Measurements from ENCODE around the gene C5. TPM values are rescaled to one million over a fixed set of nuclear protein-coding genes. Genes with fewer than 3 reads are reported as not detected.

Gene C5
- total RNA-seq, 3 donors from 2014 or later (not counting 1 experiment from before 2014, with no cell fraction given), result 1.5 to 2.0 (median 1.5) TPM

DNA sequence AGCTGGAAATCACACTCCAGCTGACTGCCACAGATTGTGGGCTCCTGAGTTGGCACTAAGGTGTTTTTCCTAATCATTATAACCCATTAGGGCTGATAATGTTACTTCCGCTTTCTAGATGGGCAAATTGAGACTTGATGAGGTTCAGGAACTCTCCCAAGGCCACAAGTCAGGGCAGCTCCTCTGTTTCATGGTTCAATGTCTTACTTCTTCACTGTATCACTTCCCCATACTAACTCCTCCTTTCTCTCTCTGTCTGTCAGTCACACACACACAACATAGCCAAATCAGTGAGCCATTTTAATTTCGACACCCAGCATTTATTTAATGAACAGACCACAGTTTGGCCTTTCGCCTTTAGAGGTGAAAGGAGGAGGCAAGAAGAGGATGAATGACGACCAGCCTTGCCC is 105.6 kb downstream of the C5 start:
- Histone ChIP-seq H3K27me3 (ENCODE audit: control insufficient read depth, insufficient read depth, low read length) (no peaks in the 10 kb centered on the region), H3K4me3 (ENCODE audit: low read length) (no peak overlapping the region), H3K27ac (ENCODE audit: low read length) (no peak overlapping the region), H3K36me3 (ENCODE audit: control insufficient read depth, insufficient read depth, low read length) (no peaks in the 10 kb centered on the region), H3K9me3 (ENCODE audit: control insufficient read depth, insufficient read depth, low read length) (no peaks in the 10 kb centered on the region), H3K4me1 (ENCODE audit: control insufficient read depth, insufficient read depth, low read length) (peaks cover 3% of the 10 kb centered on the region)
- DNase-seq (no peak), ATAC-seq (no peak)
- Mint-ChIP-seq H3K4me1 (no peaks in the 10 kb centered on the region), H3K36me3 (no peaks in the 10 kb centered on the region), H3K27ac (no peak overlapping the region), H3K9me3 (no peaks in the 10 kb centered on the region), H3K27me3 (ENCODE audit: low read depth in 2 of 2) (peaks cover 0 to 9% of the 10 kb centered on the region in 2 donors), H3K4me3 (no peak overlapping the region)
- WGBS (ENCODE audit: insufficient coverage), result 75% methylated on average over 1 of the region's 4 CpGs
- intact Hi-C loops (cut with micrococcal nuclease), result no loop called here
- TF ChIP-seq, protein P1, sequence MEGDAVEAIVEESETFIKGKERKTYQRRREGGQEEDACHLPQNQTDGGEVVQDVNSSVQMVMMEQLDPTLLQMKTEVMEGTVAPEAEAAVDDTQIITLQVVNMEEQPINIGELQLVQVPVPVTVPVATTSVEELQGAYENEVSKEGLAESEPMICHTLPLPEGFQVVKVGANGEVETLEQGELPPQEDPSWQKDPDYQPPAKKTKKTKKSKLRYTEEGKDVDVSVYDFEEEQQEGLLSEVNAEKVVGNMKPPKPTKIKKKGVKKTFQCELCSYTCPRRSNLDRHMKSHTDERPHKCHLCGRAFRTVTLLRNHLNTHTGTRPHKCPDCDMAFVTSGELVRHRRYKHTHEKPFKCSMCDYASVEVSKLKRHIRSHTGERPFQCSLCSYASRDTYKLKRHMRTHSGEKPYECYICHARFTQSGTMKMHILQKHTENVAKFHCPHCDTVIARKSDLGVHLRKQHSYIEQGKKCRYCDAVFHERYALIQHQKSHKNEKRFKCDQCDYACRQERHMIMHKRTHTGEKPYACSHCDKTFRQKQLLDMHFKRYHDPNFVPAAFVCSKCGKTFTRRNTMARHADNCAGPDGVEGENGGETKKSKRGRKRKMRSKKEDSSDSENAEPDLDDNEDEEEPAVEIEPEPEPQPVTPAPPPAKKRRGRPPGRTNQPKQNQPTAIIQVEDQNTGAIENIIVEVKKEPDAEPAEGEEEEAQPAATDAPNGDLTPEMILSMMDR (IDR thresholded peaks at IDR 0.05), result no peak

DNA sequence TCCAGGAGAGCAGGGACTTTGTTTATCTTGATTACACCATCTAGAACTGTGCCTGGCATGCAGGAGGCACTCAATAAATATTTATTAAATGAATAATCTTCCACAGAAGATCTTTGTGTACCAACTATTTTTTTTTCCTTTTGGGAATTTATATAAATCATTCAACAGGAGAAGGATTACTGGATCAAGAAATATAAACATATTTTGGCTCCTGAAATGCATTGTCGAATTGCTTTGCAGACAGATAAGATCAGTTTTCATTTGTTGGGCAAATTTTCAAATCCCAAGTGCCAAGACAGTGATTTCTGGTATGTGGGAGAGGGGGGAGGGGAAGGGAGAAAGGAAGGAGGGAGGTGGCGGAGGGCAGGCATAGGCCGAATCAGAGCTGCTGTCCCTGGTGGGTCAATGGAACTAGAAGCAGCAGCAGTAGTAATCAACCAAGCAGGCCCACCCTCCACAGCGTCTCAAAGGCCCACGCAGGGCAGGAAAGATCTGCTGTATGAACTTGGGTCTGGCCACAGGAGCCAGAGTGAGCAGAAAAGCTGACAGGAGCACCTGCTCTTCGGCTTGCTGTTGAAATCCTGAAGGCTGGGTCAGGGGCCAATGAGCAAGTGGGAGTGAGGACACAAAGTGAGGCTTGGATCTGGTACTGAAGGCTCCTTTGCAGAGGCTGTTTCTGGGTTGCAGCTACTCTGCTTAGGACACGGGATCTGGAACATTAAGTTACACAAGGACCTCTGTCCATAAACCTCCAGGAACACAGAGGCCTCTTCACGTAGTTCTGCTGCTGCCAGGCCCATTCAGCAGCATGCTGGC is 107.7 kb downstream of the C5 start:
- Histone ChIP-seq H3K27ac (ENCODE audit: low read length) (no peak overlapping the region), H3K4me1 (ENCODE audit: control insufficient read depth, insufficient read depth, low read length) (peaks cover 3% of the 10 kb centered on the region), H3K36me3 (ENCODE audit: control insufficient read depth, insufficient read depth, low read length) (no peaks in the 10 kb centered on the region), H3K27me3 (ENCODE audit: control insufficient read depth, insufficient read depth, low read length) (no peaks in the 10 kb centered on the region), H3K4me3 (ENCODE audit: low read length) (no peak overlapping the region), H3K9me3 (ENCODE audit: control insufficient read depth, insufficient read depth, low read length) (no peaks in the 10 kb centered on the region)
- Mint-ChIP-seq H3K27me3 (ENCODE audit: low read depth in 2 of 2) (peaks cover 0 to 9% of the 10 kb centered on the region in 2 donors), H3K4me3 (no peak overlapping the region), H3K36me3 (no peaks in the 10 kb centered on the region), H3K9me3 (no peaks in the 10 kb centered on the region), H3K4me1 (no peaks in the 10 kb centered on the region), H3K27ac (no peak overlapping the region)
- DNase-seq (no peak), ATAC-seq (no peak)
- WGBS (ENCODE audit: insufficient coverage), result 93% methylated on average over 8 of the region's 8 CpGs
- intact Hi-C loops (cut with micrococcal nuclease), result no loop called here
- TF ChIP-seq, protein P1 (IDR thresholded peaks at IDR 0.05), result no peak

DNA sequence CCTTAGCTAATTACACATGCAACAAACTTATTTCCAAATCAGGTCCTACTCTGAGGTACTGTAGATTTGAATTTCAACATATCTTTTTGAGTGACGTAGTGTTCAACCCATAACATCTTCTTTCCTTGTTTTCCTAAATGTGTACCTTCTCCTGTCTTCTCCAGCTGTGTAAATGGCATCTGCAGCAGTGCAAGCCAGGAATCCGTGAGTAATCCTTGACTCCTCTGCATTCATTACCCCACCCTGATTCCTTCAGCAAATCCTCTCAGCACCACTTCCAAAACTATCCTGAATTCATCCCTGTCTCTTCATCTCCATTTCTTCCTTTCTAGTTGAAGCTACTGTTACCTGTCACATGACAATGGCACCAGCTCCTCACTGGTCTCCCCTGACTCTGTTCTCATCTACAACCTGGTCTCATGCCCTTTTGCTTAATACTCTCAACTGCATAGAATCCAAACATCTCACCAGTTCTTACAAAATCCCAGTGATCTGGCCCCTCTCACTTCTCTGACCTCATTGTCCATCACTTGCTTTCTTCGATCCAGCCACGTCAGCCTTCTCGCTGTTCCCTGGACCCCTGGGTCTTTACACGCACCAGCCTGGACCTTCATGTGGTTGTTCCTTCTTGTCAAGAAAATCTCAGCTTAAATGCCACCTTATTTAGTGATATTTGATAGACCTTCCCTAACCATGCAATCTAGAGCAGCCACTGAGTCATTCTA is 108.9 kb downstream of the C5 start:
- TF ChIP-seq, protein P1 (IDR thresholded peaks at IDR 0.05), result no peak
- Mint-ChIP-seq H3K27ac (no peak overlapping the region), H3K4me3 (no peak overlapping the region)

More for the DNA sequence above, 108.9 kb downstream of the C5 start:
- no peaks in the 10 kb centered on the region for H3K9me3 Mint-ChIP-seq
- no peak overlapping the region for H3K4me3 ChIP-seq (ENCODE audit: low read length)
- ATAC-seq, result no peak
- peaks cover 6 to 7% of the 10 kb centered on the region in 2 donors for H3K4me1 Mint-ChIP-seq
- 96% methylated on average over 6 of the region's 6 CpGs for WGBS (ENCODE audit: insufficient coverage)
- intact Hi-C loops (cut with micrococcal nuclease), result no loop called here
- no peaks in the 10 kb centered on the region for H3K36me3 Mint-ChIP-seq
- no peaks in the 10 kb centered on the region for H3K36me3 ChIP-seq (ENCODE audit: control insufficient read depth, insufficient read depth, low read length)
- DNase-seq, result no peak
- H3K9me3 ChIP-seq (ENCODE audit: control insufficient read depth, insufficient read depth, low read length), result no peaks in the 10 kb centered on the region
- no peak overlapping the region for H3K27ac ChIP-seq (ENCODE audit: low read length)
- H3K4me1 ChIP-seq (ENCODE audit: control insufficient read depth, insufficient read depth, low read length), result peaks cover 10% of the 10 kb centered on the region
- peaks cover 0 to 9% of the 10 kb centered on the region in 2 donors for H3K27me3 Mint-ChIP-seq (ENCODE audit: low read depth in 2 of 2)
- no peaks in the 10 kb centered on the region for H3K27me3 ChIP-seq (ENCODE audit: control insufficient read depth, insufficient read depth, low read length)

Data from natural killer cell (primary cell).